Stimulated activated CD4-positive, alpha-beta T cell treated with anti-CD3 and anti-CD28 coated beads, Interleukin-1b, Interleukin-23, amount 100 ng/mL, for 48 hours (primary cell): Measurements from ENCODE around the gene CYP2B6.
"Not testable (repeated sequence)": the region's sequence is repeated elsewhere in the genome, so short reads cannot be mapped to it uniquely, and the experiment has no call there.

ENCODE experiments used
- DNase-seq: peaks from one replicate; pipeline ENCODE4 v3.0.0-alpha.2; 2020

The CYP2B6 gene

GRCh38 chr19:40981591-40981990 is 9.5 kb upstream of the CYP2B6 start:
- DNase-seq: no peak

GRCh38 chr19:40982594-40983101 is 8.4 kb upstream of the CYP2B6 start:
- no peak for DNase-seq

GRCh38 chr19:40989453-40989852 is 1.6 kb upstream of the CYP2B6 start:
- DNase-seq: no peak

GRCh38 chr19:40995355-40995754 is 4.3 kb downstream of the CYP2B6 start:
- no peak for DNase-seq

GRCh38 chr19:40999018-40999417 is 7.9 kb downstream of the CYP2B6 start:
- DNase-seq: not testable (repeated sequence)

- DNase-seq: no peak
These were observed 9.2 kb downstream of the CYP2B6 start for GRCh38 chr19:41000310-41000737.

GRCh38 chr19:41001243-41001971 is 10.3 kb downstream of the CYP2B6 start:
- DNase-seq: no peak

GRCh38 chr19:41003656-41004055 is 12.6 kb downstream of the CYP2B6 start:
- not testable (repeated sequence) for DNase-seq

GRCh38 chr19:41009700-41010235 is 18.7 kb downstream of the CYP2B6 start:
- no peak for DNase-seq

- no peak for DNase-seq
These were observed 22.3 kb downstream of the CYP2B6 start for GRCh38 chr19:41013359-41013758.

- DNase-seq: no peak
These were observed 23.6 kb downstream of the CYP2B6 start for GRCh38 chr19:41014643-41015042.

GRCh38 chr19:41016488-41017071 is 25.5 kb downstream of the CYP2B6 start:
- DNase-seq: no peak

GRCh38 chr19:41018736-41019290 is 27.7 kb downstream of the CYP2B6 start:
- no peak for DNase-seq

GRCh38 chr19:41019346-41019745 is 28.3 kb downstream of the CYP2B6 start:
- no peak for DNase-seq

GRCh38 chr19:41023193-41023592 is 32.1 kb downstream of the CYP2B6 start:
- no peak for DNase-seq

GRCh38 chr19:41025411-41025810 is 34.3 kb downstream of the CYP2B6 start:
- DNase-seq: no peak

GRCh38 chr19:41025871-41026270 is 34.8 kb downstream of the CYP2B6 start:
- DNase-seq: no peak

- no peak for DNase-seq
These were observed 36.3 kb downstream of the CYP2B6 start for GRCh38 chr19:41027273-41027967.

- DNase-seq: no peak
These were observed 38.7 kb downstream of the CYP2B6 start for GRCh38 chr19:41029524-41030432.

- no peak for DNase-seq
These were observed 39.6 kb downstream of the CYP2B6 start for GRCh38 chr19:41030651-41031050.

GRCh38 chr19:41031916-41032315 is 40.8 kb downstream of the CYP2B6 start:
- DNase-seq: no peak

- DNase-seq: not testable (repeated sequence)
These were observed 42.2 kb downstream of the CYP2B6 start for GRCh38 chr19:41033324-41033723.
